Epithelial cell of proximal tubule (primary cell): ENCODE measurements around the gene PAK5. TPM values are rescaled to one million over a fixed set of nuclear protein-coding genes. Genes with fewer than 3 reads are reported as not detected.
"Not testable (repeated sequence)": the region's sequence is repeated elsewhere in the genome, so short reads cannot be mapped to it uniquely, and the experiment has no call there.

Experiments
- DNase-seq: peaks from one replicate; pipeline ENCODE4 v3.0.0-alpha.2; 2011; ENCODE audit warnings: low read depth
- H3K4me3 ChIP-seq: 2 replicates; pipeline ENCODE4 v1.5.1; 2011; ENCODE audit warnings: low read depth, mild to moderate bottlenecking, low read length
- total RNA-seq: library from RNA; depleted of rRNA; stranded (reverse); fragments of >200 nt; gene quantifications from 2 replicates; pipeline ENCODE4 v1.2.3, GENCODE V29; 2015
- TF ChIP-seq, protein P1 (sequence below): conservative IDR thresholded peaks from 2 replicates; pipeline ENCODE4 v1.5.1; 2012; ENCODE audit warnings: low read depth, mild to moderate bottlenecking, low read length

The PAK5 gene
- total RNA-seq, 1 donor from 2014 or later = not detected

DNA sequence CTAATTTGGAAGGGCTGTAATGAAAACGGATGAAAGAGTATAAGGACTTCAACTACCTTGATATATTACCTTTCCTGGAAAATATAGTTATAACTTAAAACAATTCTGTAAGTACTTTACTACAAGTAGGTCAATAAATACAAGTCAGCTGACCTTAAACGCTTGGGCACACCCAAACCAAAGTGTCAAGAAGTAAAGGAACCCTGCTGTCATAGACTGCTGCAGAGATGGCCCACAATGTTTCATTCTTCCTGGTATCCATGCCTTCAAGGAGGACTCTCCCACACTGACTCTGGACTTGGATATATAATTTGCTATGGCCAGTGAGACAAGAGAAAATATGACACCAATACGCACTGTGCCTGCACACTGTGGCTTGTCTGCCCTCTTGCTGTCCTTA, 192.5 kb downstream of the PAK5 start:
- H3K4me3 ChIP-seq = no peak overlapping the region
- TF ChIP-seq, protein P1, sequence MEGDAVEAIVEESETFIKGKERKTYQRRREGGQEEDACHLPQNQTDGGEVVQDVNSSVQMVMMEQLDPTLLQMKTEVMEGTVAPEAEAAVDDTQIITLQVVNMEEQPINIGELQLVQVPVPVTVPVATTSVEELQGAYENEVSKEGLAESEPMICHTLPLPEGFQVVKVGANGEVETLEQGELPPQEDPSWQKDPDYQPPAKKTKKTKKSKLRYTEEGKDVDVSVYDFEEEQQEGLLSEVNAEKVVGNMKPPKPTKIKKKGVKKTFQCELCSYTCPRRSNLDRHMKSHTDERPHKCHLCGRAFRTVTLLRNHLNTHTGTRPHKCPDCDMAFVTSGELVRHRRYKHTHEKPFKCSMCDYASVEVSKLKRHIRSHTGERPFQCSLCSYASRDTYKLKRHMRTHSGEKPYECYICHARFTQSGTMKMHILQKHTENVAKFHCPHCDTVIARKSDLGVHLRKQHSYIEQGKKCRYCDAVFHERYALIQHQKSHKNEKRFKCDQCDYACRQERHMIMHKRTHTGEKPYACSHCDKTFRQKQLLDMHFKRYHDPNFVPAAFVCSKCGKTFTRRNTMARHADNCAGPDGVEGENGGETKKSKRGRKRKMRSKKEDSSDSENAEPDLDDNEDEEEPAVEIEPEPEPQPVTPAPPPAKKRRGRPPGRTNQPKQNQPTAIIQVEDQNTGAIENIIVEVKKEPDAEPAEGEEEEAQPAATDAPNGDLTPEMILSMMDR = no peak
- no peak for DNase-seq

DNA sequence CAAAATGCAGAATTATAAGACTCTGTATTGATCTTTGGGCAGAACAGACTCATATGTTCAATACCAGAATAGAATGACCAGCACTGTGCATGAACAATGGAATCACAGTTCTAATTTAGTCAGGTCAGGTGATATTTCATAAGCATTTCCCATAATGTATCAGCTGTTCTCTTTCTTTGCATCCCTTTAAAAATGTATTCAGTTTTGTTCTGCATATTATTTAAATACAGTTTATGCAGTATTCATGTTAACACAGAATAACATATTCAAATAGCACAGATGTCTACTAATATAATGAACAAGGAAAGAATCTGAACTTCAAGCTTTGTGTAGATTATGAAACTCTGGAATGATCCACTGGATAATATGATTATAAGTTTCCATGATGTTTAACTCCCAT, 196.0 kb downstream of the PAK5 start:
- no peak for DNase-seq
- TF ChIP-seq, protein P1 = no peak
- no peak overlapping the region for H3K4me3 ChIP-seq

DNA sequence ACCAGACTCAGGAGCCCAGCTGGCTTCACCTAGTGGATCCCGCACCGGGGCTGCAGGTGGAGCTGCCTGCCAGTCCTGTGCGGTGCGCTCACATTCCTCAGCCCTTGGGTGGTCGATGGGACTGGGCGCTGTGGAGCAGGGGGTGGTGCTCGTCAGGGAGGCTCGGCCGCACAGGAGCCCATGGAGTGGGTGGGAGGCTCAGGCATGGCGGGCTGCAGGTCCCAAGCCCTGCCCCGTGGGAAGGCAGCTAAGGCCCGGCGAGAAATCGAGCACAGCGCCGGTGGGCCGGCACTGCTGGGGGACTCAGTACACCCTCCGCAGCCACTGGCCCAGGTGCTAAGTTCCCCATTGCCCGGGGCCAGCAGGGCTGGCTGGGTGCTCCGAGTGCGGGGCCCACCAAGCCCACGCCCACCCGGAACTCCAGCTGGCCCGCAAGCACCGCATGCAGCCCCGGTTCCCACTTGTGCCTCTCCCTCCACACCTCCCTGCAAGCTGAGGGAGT, 197.3 kb downstream of the PAK5 start:
- H3K4me3 ChIP-seq, DNase-seq: not testable (repeated sequence)

DNA sequence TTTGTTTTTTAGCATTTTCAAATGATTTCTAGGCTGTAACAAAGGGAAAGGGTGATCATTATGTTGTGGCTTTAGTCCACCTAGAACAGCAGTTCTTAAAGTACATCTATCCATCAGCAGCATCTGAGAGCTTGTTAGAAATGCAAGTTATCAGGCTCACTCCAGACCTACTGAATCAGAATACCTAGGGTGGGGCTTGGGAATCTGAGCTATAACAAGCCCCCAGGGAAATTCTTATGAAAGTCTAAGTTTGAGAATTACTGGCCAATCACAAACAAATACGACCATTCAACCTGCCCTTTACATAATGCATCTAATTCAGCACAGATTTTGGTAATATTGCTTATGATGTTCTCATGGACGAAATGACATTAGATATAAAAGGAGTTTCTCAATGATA, 201.0 kb downstream of the PAK5 start:
- TF ChIP-seq, protein P1 = no peak
- no peak overlapping the region for H3K4me3 ChIP-seq
- DNase-seq = no peak

DNA sequence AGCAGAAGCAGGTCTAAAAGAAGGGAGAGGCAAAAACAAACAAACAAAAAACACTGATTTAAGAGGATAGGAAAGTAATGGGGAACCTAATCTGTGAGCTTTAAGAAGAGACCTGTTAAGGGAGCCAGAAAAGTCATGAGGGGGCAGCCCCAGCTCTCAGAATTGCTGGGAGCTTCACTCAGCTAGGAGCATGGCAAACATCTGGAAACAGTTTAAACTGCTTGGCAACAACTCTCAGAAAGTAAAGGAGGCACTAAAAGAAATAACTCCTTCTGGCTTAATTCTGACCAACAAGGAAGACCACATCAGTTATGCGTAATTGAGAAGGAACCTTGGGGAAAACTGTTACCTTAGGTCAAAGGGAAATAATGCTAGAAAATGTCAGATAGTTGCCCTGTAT, 203.1 kb downstream of the PAK5 start:
- no peak for DNase-seq
- TF ChIP-seq, protein P1 = no peak
- no peak overlapping the region for H3K4me3 ChIP-seq

DNA sequence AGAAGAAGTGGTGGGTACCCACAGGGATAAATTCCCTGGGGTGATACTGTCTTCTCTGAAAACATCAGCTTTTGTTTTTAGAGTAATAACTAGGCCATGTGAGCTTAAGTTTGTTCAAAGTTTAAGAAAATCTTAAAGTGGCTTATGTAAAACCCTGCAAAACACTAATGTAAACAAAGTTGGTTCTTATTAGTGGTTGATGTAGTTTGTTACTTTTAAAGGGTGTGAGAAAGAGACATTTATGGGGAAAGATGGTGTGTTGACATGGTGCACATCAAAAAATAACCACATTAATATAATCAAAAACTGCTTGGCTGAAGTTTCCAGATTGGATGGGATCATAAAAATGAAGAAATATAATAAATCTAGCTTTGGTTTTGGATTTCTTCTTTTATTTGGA, 204.5 kb downstream of the PAK5 start:
- no peak overlapping the region for H3K4me3 ChIP-seq
- DNase-seq = no peak
- TF ChIP-seq, protein P1 = no peak

DNA sequence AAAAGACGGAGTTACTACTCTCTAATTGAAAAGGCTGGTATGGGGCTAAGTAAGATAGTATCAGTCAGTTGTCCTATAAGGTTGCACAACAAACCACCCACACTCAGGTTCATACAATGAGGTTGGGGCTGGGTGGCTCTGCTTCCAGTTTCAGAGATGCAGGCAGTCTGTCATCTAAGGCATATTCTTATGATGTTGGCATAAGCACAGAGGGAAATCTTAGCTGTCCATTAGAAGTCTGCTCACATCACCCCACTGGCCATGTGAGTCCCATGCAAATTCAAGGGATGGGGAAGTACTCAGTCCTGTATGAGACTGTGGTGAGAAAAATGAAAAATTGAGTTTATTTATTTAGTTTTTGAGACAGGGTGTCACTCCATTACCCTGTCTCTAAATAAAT, 205.9 kb downstream of the PAK5 start:
- no peak for DNase-seq
- no peak overlapping the region for H3K4me3 ChIP-seq
- TF ChIP-seq, protein P1 = no peak
